ENCODE results near the gene CFAP206. TPM values are rescaled to one million over a fixed set of nuclear protein-coding genes. Genes with fewer than 3 reads are reported as not detected.

The CFAP206 gene
- polyA plus RNA-seq, 2 donors: 0.04 to 0.06 TPM

- 56 to 68% methylated on average over 1 of the region's 1 CpG for WGBS, 2 donors
- no peak overlapping the region for H3K27ac ChIP-seq (ENCODE audit: low read depth in 2 of 2, low read length in 1 of 2)
- H3K27me3 ChIP-seq (ENCODE audit: control insufficient read depth in 1 of 2, insufficient read depth in 2 of 2, low read length in 2 of 2): no peaks in the 10 kb centered on the region
- no peaks in the 10 kb centered on the region for H3K4me1 ChIP-seq (ENCODE audit: control insufficient read depth in 2 of 2, insufficient read depth in 2 of 2, low read length in 1 of 2)
- H3K4me3 ChIP-seq (ENCODE audit: low read depth in 1 of 2, low read length in 2 of 2): no peak overlapping the region
- no peaks in the 10 kb centered on the region for H3K9me3 ChIP-seq (ENCODE audit: control insufficient read depth in 2 of 2, insufficient read depth in 1 of 2, low read depth in 1 of 2, low read length in 1 of 2)
- H3K36me3 ChIP-seq (ENCODE audit: control insufficient read depth in 2 of 2, insufficient read depth in 2 of 2, low read length in 1 of 2): no peaks in the 10 kb centered on the region
Measured at GRCh38 chr6:87384038-87384437, 23.7 kb upstream of the CFAP206 start.

GRCh38 chr6:87384449-87384848 is 23.3 kb upstream of the CFAP206 start:
- Histone ChIP-seq H3K4me1 (ENCODE audit: control insufficient read depth in 2 of 2, insufficient read depth in 2 of 2, low read length in 1 of 2) (no peaks in the 10 kb centered on the region), H3K9me3 (ENCODE audit: control insufficient read depth in 2 of 2, insufficient read depth in 1 of 2, low read depth in 1 of 2, low read length in 1 of 2) (no peaks in the 10 kb centered on the region), H3K27me3 (ENCODE audit: control insufficient read depth in 1 of 2, insufficient read depth in 2 of 2, low read length in 2 of 2) (no peaks in the 10 kb centered on the region), H3K36me3 (ENCODE audit: control insufficient read depth in 2 of 2, insufficient read depth in 2 of 2, low read length in 1 of 2) (no peaks in the 10 kb centered on the region), H3K27ac (ENCODE audit: low read depth in 2 of 2, low read length in 1 of 2) (no peak overlapping the region), H3K4me3 (ENCODE audit: low read depth in 1 of 2, low read length in 2 of 2) (no peak overlapping the region)
- WGBS, 2 donors: 75 to 81% methylated on average over 3 of the region's 3 CpGs

- H3K36me3 ChIP-seq (ENCODE audit: control insufficient read depth in 2 of 2, insufficient read depth in 2 of 2, low read length in 1 of 2): no peaks in the 10 kb centered on the region
- no peaks in the 10 kb centered on the region for H3K9me3 ChIP-seq (ENCODE audit: control insufficient read depth in 2 of 2, insufficient read depth in 1 of 2, low read depth in 1 of 2, low read length in 1 of 2)
- H3K4me3 ChIP-seq (ENCODE audit: low read depth in 1 of 2, low read length in 2 of 2): no peak overlapping the region
- no peak overlapping the region for H3K27ac ChIP-seq (ENCODE audit: low read depth in 2 of 2, low read length in 1 of 2)
- 58 to 60% methylated on average over 3 of the region's 3 CpGs for WGBS, 2 donors
- H3K4me1 ChIP-seq (ENCODE audit: control insufficient read depth in 2 of 2, insufficient read depth in 2 of 2, low read length in 1 of 2): no peaks in the 10 kb centered on the region
- H3K27me3 ChIP-seq (ENCODE audit: control insufficient read depth in 1 of 2, insufficient read depth in 2 of 2, low read length in 2 of 2): no peaks in the 10 kb centered on the region
Measured at GRCh38 chr6:87391334-87391733, 16.4 kb upstream of the CFAP206 start.

GRCh38 chr6:87393026-87393622 is 14.6 kb upstream of the CFAP206 start:
- Histone ChIP-seq H3K36me3 (ENCODE audit: control insufficient read depth in 2 of 2, insufficient read depth in 2 of 2, low read length in 1 of 2) (no peaks in the 10 kb centered on the region), H3K4me1 (ENCODE audit: control insufficient read depth in 2 of 2, insufficient read depth in 2 of 2, low read length in 1 of 2) (no peaks in the 10 kb centered on the region), H3K27me3 (ENCODE audit: control insufficient read depth in 1 of 2, insufficient read depth in 2 of 2, low read length in 2 of 2) (no peaks in the 10 kb centered on the region), H3K9me3 (ENCODE audit: control insufficient read depth in 2 of 2, insufficient read depth in 1 of 2, low read depth in 1 of 2, low read length in 1 of 2) (no peaks in the 10 kb centered on the region), H3K4me3 (ENCODE audit: low read depth in 1 of 2, low read length in 2 of 2) (no peak overlapping the region), H3K27ac (ENCODE audit: low read depth in 2 of 2, low read length in 1 of 2) (no peak overlapping the region)
- WGBS, 2 donors: 1 to 7% methylated on average over 2 of the region's 2 CpGs

- no peak overlapping the region for H3K4me3 ChIP-seq (ENCODE audit: low read depth in 1 of 2, low read length in 2 of 2)
- H3K36me3 ChIP-seq (ENCODE audit: control insufficient read depth in 2 of 2, insufficient read depth in 2 of 2, low read length in 1 of 2): no peaks in the 10 kb centered on the region
- no peaks in the 10 kb centered on the region for H3K4me1 ChIP-seq (ENCODE audit: control insufficient read depth in 2 of 2, insufficient read depth in 2 of 2, low read length in 1 of 2)
- WGBS, 2 donors: 77 to 82% methylated on average over 2 of the region's 2 CpGs
- H3K27ac ChIP-seq (ENCODE audit: low read depth in 2 of 2, low read length in 1 of 2): no peak overlapping the region
- no peaks in the 10 kb centered on the region for H3K9me3 ChIP-seq (ENCODE audit: control insufficient read depth in 2 of 2, insufficient read depth in 1 of 2, low read depth in 1 of 2, low read length in 1 of 2)
- H3K27me3 ChIP-seq (ENCODE audit: control insufficient read depth in 1 of 2, insufficient read depth in 2 of 2, low read length in 2 of 2): no peaks in the 10 kb centered on the region
Measured at GRCh38 chr6:87395431-87395830, 12.3 kb upstream of the CFAP206 start.

- WGBS, 2 donors: 71 to 73% methylated on average over 10 of the region's 10 CpGs
Measured at GRCh38 chr6:87396595-87397392, 11.0 kb upstream of the CFAP206 start.

GRCh38 chr6:87397656-87398055 is 10.1 kb upstream of the CFAP206 start:
- H3K36me3 ChIP-seq (ENCODE audit: control insufficient read depth in 2 of 2, insufficient read depth in 2 of 2, low read length in 1 of 2): no peaks in the 10 kb centered on the region
- no peaks in the 10 kb centered on the region for H3K9me3 ChIP-seq (ENCODE audit: control insufficient read depth in 2 of 2, insufficient read depth in 1 of 2, low read depth in 1 of 2, low read length in 1 of 2)
- no peak overlapping the region for H3K4me3 ChIP-seq (ENCODE audit: low read depth in 1 of 2, low read length in 2 of 2)
- H3K4me1 ChIP-seq (ENCODE audit: control insufficient read depth in 2 of 2, insufficient read depth in 2 of 2, low read length in 1 of 2): no peaks in the 10 kb centered on the region
- no peaks in the 10 kb centered on the region for H3K27me3 ChIP-seq (ENCODE audit: control insufficient read depth in 1 of 2, insufficient read depth in 2 of 2, low read length in 2 of 2)
- 76 to 86% methylated on average over 1 of the region's 1 CpG for WGBS, 2 donors
- no peak overlapping the region for H3K27ac ChIP-seq (ENCODE audit: low read depth in 2 of 2, low read length in 1 of 2)

More at GRCh38 chr6:87396595-87397392, 11.0 kb upstream of the CFAP206 start:
- no peak overlapping the region for H3K4me3 ChIP-seq (ENCODE audit: low read depth in 1 of 2, low read length in 2 of 2)
- H3K9me3 ChIP-seq (ENCODE audit: control insufficient read depth in 2 of 2, insufficient read depth in 1 of 2, low read depth in 1 of 2, low read length in 1 of 2): no peaks in the 10 kb centered on the region
- H3K27ac ChIP-seq (ENCODE audit: low read depth in 2 of 2, low read length in 1 of 2): no peak overlapping the region
- H3K36me3 ChIP-seq (ENCODE audit: control insufficient read depth in 2 of 2, insufficient read depth in 2 of 2, low read length in 1 of 2): no peaks in the 10 kb centered on the region
- no peaks in the 10 kb centered on the region for H3K27me3 ChIP-seq (ENCODE audit: control insufficient read depth in 1 of 2, insufficient read depth in 2 of 2, low read length in 2 of 2)
- no peaks in the 10 kb centered on the region for H3K4me1 ChIP-seq (ENCODE audit: control insufficient read depth in 2 of 2, insufficient read depth in 2 of 2, low read length in 1 of 2)

GRCh38 chr6:87401832-87402231 is 5.9 kb upstream of the CFAP206 start:
- H3K9me3 ChIP-seq (ENCODE audit: control insufficient read depth in 2 of 2, insufficient read depth in 1 of 2, low read depth in 1 of 2, low read length in 1 of 2): no peaks in the 10 kb centered on the region
- 61 to 71% methylated on average over 3 of the region's 3 CpGs for WGBS, 2 donors
- no peaks in the 10 kb centered on the region for H3K4me1 ChIP-seq (ENCODE audit: control insufficient read depth in 2 of 2, insufficient read depth in 2 of 2, low read length in 1 of 2)
- H3K36me3 ChIP-seq (ENCODE audit: control insufficient read depth in 2 of 2, insufficient read depth in 2 of 2, low read length in 1 of 2): no peaks in the 10 kb centered on the region
- no peak overlapping the region for H3K4me3 ChIP-seq (ENCODE audit: low read depth in 1 of 2, low read length in 2 of 2)
- H3K27me3 ChIP-seq (ENCODE audit: control insufficient read depth in 1 of 2, insufficient read depth in 2 of 2, low read length in 2 of 2): no peaks in the 10 kb centered on the region
- H3K27ac ChIP-seq (ENCODE audit: low read depth in 2 of 2, low read length in 1 of 2): no peak overlapping the region

GRCh38 chr6:87407561-87407900 is 241 bp upstream of the CFAP206 start:
- Histone ChIP-seq H3K4me3 (ENCODE audit: low read depth in 1 of 2, low read length in 2 of 2) (peak overlapping the region; percentile 66 to 78), H3K36me3 (ENCODE audit: control insufficient read depth in 2 of 2, insufficient read depth in 2 of 2, low read length in 1 of 2) (no peaks in the 10 kb centered on the region), H3K4me1 (ENCODE audit: control insufficient read depth in 2 of 2, insufficient read depth in 2 of 2, low read length in 1 of 2) (no peaks in the 10 kb centered on the region), H3K27me3 (ENCODE audit: control insufficient read depth in 1 of 2, insufficient read depth in 2 of 2, low read length in 2 of 2) (no peaks in the 10 kb centered on the region), H3K27ac (ENCODE audit: low read depth in 2 of 2, low read length in 1 of 2) (peak overlapping the region in 1 of 2 donors; percentile 70), H3K9me3 (ENCODE audit: control insufficient read depth in 2 of 2, insufficient read depth in 1 of 2, low read depth in 1 of 2, low read length in 1 of 2) (no peaks in the 10 kb centered on the region)
- 1% methylated on average over 10 of the region's 10 CpGs for WGBS, 2 donors

GRCh38 chr6:87408721-87409155 is 966 bp downstream of the CFAP206 start:
- peak overlapping the region; percentile 9 to 84 for H3K27ac ChIP-seq (ENCODE audit: low read depth in 2 of 2, low read length in 1 of 2)
- H3K4me1 ChIP-seq (ENCODE audit: control insufficient read depth in 2 of 2, insufficient read depth in 2 of 2, low read length in 1 of 2): no peaks in the 10 kb centered on the region
- H3K4me3 ChIP-seq (ENCODE audit: low read depth in 1 of 2, low read length in 2 of 2): peak overlapping the region; percentile 66 to 78
- WGBS, 2 donors: 36 to 37% methylated on average over 5 of the region's 5 CpGs
- H3K36me3 ChIP-seq (ENCODE audit: control insufficient read depth in 2 of 2, insufficient read depth in 2 of 2, low read length in 1 of 2): no peaks in the 10 kb centered on the region
- H3K9me3 ChIP-seq (ENCODE audit: control insufficient read depth in 2 of 2, insufficient read depth in 1 of 2, low read depth in 1 of 2, low read length in 1 of 2): no peaks in the 10 kb centered on the region
- H3K27me3 ChIP-seq (ENCODE audit: control insufficient read depth in 1 of 2, insufficient read depth in 2 of 2, low read length in 2 of 2): no peaks in the 10 kb centered on the region

Data from esophagus (tissue), 2 donors.